NCI-H2171 treated with DMSO at 0.1 percent for 48 hours (cell line): Measurements from ENCODE around the gene ANKRD24.
"Not testable (repeated sequence)": the region's sequence is repeated elsewhere in the genome, so short reads cannot be mapped to it uniquely, and the experiment has no call there.

Source experiments
- DNase-seq: peaks from one replicate; lab custom pipeline; 2025; lab: John Stamatoyannopoulos, UW

ANKRD24 gene

DNA sequence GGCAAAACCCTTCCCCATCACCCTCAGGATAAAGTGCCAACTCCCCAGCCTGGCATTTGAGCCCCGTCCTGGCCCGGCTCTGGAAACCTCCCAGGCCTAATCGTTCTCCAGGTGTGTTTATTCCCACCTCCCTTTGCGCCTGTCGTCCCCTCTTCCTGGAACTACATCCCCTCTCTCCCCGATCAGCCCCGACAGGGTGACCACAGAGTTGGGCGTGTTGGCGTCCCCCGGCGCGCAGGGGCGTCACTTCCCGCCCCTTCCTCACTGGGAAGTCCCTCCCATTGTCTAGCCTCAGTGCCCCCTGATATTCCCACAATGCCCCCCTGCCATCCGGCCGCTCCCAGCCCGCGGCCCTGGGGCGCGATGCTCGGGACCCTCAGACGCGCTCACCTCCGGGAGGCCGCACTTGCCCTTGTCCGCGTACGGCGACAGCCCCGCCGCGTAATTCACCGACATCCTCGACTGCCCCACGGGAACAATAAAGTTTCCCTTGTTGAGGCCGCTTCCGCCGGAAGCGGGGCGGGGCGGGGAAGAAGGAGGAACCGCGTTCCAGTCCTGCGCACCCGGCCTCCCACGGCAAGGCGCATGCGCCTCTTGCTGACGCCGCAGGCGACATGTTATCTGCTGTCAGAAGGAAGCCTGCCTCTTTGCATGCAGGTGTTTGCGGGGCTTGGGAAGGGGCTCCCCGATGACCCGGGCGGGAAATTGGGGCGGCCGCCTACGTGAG, at the start of gene ANKRD24, which contains the start of gene SIRT6:
ANKRD24 (plus strand) TSS at position 606 of the 727 bp plus-strand sequence. CDS start 3,737 bp downstream, outside the sequence.
SIRT6 (minus strand) TSS at position 480 of the 727 bp plus-strand sequence; CDS start at position 456, 24 bp downstream.
- peak; percentile 92 for DNase-seq

DNA sequence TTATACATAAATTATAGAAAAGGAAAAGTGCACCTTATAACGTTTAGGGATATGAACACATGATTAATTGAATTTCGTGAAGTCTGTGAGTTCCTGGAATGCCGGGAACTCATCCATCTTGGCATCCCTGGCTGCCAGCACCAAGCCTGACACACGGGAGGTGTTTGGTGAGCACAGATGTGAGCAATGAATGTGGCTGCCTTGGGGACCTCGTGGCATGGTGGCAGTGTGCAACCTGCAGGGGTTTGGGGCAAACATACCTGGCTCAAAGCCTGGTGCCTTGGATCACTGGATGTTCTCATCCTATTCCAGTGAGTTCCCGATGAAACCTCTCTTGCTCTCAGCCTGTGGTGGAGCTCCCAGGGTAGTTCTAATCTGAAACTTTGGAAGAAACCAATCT, 48.1 kb upstream of the ANKRD24 start:
- DNase-seq = no peak

DNA sequence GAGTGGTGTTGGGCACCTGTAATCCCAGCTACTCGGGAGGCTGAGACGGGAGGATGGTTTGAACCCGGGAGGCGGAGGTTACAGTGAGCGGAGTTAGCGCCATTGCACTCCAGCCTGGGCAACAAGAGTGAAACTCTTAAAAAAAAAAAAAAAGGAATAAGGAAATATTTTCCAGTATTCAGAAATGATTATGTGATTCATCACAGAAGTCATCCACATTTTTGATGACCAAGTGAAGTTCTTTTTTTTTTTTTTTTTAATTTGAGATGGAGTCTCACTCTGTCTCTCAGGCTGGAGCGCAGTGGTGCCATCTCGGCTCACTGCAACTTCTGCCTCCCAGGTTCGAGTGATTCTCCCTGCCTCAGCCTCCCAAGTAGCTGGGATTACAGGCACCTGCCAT, 47.1 kb upstream of the ANKRD24 start:
- DNase-seq = not testable (repeated sequence)

DNA sequence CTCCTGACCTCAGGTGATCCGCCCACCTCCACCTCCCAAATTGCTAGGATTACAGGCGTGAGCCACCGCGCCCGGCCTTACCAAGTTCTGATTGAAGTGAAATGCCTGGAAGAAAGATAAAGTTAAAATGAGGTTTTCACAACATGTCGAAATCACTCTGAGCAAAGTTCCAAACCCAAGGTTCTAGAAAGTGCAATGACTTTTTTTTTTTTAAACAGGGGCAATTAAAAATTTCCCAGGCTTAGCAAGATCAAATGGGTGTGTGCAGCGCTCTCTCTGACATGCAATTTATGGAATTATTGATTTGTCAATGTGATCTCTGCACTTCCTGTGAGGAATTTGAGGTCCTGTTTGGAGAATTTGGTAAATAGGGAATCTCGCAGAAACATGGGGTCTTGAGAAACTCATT, 45.8 kb upstream of the ANKRD24 start:
- DNase-seq = no peak

DNA sequence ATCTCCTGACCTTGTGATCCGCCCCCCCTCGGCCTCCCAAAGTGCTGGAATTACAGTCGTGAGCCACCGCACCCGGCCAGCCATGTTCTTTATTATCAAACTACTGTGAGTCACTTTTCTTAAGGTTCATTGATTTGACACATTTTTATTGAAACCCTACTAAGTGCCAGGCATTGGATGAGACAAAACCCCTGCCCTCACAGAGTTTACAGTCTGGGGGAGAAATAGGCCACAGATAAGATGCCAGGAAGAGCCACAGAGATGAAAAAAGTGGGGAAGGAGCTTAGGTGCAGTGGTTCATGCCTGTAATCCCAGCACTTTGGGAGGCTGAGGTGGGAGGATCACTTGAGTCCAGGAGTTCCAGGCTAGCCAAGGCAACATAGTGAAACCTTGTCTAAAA, 44.0 kb upstream of the ANKRD24 start:
- DNase-seq = no peak

DNA sequence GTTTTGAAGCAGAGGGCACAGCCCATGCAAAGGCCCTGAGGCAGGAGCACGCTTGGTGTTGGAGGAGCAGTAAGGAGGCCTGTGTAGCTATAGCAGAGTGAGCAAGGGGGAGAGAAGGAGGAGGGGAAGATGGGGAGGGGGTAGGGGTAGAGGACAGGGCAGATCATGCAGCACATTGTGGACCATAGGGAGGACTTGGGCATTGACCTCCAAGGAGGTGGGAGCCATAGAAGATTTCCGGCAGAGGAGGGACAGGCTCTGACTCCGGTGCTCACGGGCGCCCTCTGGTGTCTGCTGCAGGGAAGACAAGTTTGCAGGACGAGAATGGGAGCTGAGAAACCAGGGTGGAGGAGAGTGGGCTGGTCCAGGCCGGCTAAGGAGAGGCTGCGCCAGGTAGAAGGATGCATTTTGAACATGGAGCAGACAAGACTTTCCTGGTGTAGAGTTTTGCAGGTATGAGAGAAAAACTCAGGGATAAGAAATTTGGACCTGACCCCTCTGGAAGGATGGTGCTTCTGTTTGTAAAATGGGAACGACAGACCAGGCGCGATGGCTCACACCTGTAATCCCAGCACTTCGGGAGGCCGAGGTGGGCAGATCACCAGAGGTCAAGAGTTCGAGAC, 42.8 kb upstream of the ANKRD24 start:
- DNase-seq = peak; percentile 67

DNA sequence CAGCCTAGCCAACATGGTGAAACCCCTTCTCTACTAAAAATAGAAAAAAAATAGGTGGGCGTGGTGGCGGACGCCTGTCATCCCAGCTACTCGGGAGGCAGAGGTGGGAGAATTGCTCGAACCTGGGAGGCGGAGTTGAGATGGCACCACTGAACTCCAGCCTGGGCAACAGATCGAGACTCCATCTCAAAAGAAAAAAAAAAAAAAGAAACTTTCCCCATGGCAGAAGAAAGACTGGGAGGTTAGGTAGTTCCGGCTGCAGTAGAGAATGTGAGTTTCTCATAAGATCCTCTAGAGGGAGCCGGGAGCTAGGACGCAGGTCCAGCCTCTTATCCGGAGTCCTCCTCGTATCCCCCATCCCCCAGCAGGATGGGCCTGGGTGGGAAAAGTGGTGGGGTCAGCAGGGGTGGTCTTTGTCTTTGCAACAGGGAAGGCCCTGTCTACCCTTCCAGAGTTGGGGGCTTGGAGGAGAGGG, 42.2 kb upstream of the ANKRD24 start:
- peak; percentile 70 for DNase-seq

DNA sequence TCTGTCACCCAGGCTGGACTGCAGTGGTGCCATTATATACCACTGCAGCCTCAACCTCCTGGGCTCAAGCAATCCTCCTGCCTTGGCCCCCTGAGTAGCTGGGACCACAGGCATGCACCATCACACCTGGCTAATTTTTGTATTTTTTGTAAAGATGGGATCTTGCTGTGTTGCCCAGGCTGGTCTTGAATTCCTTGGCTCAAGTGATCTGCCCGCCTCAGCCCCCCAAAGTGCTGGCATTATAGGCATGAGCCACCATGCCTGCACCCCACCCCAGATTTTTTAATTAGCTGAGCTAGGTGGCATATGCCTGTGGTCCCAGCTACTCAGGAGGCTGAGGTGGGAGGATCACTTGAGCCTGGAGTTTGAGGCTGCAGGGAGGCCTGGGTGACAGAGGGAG, 39.6 kb upstream of the ANKRD24 start:
- DNase-seq = not testable (repeated sequence)

DNA sequence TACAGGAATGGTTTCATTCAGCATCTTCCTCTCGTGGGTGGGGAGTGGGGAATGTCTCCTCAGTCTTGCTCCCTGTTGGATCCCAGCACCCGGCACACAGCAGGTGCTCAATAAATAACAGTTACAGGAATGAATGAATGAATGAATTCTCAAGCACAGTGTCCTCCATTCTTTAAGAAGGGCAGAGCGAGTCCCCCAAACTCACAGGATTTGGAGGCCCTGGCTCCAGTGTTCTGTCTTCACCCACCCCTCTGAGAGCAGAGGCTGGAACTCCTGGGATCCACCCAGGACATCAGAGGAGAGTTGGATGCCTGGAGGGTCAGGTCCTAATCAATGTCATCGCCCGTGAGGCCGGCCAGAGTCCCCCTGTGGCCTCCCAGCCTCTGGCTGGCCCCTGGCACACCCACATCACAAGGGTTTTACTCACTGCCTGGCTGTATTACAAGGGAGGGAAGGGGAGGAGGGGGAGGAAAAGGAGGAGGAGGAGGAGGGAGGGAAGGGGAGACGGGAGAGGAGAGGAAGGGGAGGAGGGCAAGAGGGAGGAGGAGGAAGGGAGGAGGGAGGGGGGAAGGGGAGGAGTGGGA, 37.7 kb upstream of the ANKRD24 start:
- DNase-seq = no peak

DNA sequence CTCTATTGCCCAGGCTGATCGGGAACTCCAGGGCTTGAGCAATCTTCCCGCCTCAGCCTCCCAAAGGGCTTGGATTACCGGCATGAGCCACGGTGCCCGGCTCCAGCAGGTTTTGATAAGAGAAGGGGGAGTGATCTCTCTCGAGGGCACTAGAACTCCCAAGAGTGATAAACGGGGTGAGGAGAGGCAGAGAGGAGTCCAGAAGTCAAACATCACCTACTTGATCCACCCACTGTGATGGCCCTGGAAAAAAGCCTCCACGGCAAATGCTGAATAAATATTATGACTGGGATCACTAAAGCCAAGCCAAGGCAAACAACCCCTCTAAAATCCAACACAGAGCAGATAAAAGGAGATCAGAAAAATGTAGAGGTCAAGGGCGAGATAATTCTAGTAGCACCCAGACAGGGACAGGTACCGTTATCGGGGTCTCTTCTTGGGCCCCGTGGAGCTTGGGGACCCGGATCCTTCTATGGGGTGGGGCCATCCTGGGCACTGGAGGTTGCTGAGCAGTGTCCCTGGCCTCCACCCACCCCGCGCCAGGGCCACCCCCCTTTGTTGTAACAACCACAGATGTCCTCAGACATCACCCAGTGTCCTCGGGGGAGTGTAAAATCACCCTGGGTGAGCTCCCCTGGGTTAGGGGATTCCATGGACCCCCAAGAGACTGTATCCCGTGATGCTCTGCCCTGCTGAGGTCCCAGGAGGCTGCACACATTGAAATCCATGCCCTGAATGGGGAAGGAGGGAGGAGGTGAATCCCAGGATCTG, 32.8 kb upstream of the ANKRD24 start:
- no peak for DNase-seq

DNA sequence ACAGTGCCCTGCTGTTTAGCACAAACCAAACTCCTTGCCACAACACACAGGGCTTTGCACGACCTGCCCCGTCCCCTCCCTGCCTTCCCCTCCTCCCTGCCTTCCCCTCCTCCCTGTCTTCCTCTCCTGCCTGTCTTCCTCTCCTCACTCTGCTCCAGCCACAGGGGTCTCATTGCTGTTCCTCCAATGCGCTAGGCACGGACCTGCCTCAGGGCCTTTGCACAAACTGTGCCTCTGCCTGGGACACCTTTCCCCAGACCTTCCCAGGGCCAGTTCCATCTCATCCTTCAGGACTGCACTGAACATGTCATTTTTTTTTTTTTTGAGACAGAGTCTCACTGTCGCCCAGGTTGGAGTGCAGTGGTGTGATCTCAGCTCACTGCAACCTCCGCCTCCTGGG, 30.9 kb upstream of the ANKRD24 start:
- DNase-seq = no peak

DNA sequence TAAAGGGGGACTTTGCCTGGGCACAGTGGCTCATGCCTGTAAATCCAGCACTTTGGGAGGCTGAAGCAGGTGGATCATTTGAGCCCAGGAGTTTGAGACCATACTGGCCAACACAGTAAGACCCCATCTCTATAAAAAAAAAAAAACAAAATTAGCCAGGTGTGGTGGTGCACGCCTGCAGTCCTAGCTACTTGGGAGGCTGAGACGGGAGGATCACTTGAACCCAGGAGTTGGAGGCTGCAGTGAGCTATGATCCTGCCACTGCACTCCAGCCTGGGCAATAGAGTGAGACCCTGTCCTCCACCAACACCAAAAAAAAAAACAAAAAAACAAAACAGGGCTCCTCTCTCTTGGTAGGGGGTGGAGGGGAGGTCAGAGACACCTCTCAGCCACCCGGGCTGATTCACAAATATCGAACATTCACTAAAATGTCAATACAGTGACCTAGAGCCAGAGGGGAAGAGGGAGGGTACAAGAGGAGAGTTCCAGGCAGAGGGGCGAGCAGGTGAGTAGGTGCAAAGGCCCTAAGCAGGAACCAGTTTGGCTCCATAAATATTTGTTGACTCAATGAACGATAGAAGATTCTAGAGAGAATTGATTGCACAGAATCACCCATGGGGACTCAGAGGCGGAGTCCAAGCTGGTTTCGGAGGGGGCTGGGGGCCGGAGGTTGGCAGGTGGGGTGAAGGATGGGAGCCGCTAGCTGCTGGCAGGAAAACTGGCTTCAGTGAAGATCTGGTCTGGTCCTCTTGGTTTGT, 30.1 kb upstream of the ANKRD24 start:
- no peak for DNase-seq

DNA sequence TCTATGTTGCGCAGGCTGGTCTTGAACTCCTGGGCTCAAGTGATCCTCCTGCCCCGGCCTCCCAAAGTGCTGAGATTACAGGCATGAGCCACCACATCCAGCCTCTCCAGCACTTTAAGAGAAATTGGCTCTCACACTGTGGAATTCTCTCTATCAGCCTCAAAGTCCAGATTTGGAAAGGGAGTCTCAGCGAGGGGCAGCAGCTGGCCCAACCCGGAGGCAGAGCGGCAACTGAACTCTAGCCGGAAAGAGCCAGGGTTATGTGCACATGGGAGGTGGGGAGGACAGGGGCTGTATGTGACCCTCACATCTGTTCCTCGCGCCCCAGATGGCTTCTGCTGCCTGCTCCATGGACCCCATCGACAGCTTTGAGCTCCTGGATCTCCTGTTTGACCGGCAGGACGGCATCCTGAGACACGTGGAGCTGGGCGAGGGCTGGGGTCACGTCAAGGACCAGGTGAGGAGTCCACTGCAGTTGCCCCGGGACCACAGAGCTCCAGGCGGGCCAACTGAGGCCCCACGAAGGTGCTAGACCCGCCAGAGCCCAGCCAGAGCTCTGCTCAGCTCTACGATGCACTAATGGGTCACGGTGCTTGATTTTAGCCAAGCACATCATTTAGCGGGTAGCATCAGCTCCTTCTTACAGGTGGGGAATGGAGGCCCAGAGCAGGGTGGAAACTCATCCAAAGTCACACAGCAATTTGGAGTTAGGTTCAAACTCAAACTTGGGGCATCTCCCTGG, 27.7 kb upstream of the ANKRD24 start:
- DNase-seq = no peak

DNA sequence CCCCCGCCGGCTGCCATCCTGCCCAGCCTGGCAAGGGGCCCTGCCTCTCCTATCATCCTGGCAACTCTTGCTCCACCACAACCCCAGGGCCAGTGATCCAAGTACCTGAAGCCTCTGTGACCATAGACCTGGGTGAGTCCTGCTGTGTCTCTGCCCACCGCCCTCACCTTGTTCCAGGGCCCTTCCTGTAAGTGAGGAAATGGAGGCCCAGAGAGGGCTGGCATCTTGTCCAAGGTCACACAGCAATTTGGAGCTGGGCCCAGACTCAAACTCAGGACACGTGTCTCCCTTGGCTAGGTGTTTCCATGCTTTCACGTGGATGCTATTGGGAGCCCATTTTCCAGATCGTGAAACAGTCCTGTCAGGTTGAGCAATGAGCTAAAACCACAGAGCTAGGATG, 25.3 kb upstream of the ANKRD24 start:
- no peak for DNase-seq

DNA sequence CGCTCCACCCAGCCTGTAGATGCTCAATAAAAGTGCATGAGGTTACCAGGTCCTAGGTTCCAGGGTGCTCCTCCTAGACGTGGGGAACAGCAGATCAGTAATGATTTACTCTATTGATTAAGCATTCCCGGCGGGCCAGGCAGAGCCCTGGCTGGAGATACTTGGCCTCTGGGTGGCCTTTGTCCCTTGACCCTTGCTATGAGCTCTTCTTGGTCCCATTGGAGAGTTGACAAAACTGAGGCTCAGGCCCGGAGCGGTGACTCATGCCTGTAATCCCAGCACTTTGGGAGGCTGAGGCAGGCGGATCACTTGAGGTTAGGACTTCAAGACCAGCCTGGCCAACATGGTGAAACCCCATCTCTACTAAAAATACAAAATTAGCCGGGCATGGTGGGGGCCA, 24.5 kb upstream of the ANKRD24 start:
- not testable (repeated sequence) for DNase-seq

DNA sequence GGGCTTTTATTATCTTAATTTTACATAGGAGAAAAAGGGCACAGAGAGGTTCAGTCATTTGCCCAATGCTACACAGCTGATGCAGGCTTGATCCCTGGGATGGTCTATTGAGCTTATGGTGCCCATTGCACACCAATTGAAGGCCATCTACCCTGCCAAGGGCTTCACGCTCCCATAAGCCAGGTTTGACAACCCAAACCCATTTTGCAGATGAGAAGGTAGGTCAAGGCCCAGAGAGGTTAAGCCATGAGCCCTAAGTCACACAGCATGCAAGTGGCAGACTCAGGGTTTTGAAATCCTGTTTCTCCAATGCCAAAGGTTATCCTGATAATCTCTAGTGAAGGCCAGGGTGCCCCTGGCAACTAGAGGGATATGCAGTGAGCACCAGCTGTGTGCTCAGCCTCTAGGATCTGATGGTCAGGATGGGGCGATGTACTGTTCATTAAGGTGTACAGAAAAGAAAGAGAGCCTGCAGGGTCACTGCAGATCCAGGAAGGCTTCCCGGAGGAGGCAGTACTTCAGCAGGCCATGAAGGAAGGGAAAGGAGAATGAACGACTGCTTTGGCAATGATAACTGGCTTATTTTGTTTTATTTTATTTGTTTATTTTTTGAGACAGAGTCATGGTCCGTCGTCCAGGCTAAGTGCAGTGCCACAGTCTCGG, 20.9 kb upstream of the ANKRD24 start:
- DNase-seq = no peak

DNA sequence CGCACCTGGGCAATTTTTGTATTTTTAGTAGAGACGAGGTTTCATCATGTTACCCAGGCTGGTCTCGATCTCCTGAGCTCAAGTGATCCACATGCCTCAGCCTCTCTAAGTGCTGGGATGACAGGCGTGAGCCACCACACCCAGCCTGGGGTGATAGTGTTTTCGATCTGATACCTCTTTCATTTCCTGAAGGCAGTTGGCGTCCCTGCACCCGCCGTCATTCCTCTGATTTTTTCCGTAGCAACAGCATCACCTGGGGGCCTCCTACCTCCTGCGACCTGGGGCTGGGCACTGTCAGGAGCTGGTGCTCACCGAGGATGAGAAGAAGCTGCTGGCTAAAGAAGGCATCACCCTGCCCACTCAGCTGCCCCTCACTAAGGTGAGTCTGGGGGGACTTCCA, 18.2 kb upstream of the ANKRD24 start:
- DNase-seq = no peak

DNA sequence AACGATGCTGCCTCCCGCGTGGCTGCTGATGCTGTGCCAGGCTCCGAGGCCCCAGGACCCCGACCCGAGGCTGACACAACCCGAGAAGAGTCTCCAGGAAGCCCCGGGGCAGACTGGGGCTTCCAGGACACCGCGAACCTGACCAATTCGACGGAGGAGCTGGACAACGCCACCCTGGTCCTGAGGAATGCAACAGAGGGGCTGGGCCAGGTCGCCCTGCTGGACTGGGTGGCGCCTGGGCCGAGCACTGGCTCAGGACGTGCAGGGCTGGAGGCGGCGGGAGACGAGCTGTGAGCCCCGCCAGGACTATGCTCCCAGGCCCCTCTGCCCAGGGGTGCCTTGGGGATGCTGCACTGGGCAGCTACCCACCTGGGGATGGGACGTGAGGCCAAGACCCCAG, 10.8 kb upstream of the ANKRD24 start:
- no peak for DNase-seq

DNA sequence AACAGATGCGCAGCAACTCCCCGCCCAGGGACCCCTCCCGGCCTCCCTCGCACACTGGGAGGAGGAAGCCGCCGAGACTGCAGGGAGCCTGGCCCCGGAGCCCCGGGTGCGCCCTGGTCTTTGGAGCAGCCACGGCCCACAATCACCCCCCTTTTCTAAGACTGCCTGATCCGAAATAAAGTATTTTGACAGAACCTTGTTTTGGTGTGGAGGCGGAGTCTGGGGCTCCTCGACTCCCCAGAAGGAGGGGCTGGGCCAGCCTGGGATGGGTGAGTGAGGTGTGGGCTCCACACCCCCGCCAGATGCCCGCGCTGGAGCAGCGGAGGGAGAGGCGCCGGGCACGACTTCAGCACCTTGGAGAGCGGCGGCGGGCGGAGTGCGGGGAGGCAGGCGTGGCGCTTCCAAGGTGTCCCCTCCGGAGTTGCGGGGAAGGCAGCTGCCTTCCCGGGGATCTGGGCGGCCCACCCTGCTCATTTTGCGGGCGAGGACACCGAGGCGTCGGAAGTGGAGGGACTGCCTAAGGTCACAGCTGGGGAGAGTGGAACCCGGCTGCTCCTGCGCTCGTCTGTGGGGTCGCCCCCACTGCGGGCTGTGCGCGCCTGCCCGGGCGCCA, 9.5 kb upstream of the ANKRD24 start:
- DNase-seq = peak; percentile 65
